Measurements from ENCODE around the gene TAAR1. TPM values are rescaled to one million over a fixed set of nuclear protein-coding genes. Genes with fewer than 3 reads are reported as not detected.
"Not testable (repeated sequence)": the region's sequence is repeated elsewhere in the genome, so short reads cannot be mapped to it uniquely, and the experiment has no call there.

TAAR1 gene
- total RNA-seq, 1 experiment from 2014 or later: not detected

- no peak for DNase-seq (ENCODE audit: low read depth)
Measured at GRCh38 chr6:132663661-132664060, 4.7 kb upstream of the TAAR1 start.

- DNase-seq (ENCODE audit: low read depth): no peak
Measured at GRCh38 chr6:132661906-132662305, 2.9 kb upstream of the TAAR1 start.

DNA sequence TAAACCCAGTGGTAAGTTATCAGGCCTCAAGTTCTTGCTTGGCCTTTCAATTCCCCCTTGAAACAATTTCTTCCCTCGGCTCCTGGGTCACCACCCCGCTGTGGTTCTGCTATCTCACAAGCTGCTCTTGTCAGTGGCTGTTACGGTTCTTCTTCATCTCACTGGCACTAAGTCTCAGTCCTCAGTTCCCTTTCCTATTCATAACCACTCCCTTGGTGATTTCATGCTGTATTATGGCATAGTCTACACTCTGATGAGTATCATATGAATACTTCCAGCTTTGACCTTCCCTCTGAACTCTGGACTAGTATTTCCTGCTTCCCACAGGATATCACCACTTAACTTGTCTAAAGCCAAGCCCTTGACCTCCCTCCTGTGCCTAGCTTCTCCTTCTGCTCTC lies 7.9 kb downstream of the TAAR1 start:
- no peak for DNase-seq (ENCODE audit: low read depth)

DNA sequence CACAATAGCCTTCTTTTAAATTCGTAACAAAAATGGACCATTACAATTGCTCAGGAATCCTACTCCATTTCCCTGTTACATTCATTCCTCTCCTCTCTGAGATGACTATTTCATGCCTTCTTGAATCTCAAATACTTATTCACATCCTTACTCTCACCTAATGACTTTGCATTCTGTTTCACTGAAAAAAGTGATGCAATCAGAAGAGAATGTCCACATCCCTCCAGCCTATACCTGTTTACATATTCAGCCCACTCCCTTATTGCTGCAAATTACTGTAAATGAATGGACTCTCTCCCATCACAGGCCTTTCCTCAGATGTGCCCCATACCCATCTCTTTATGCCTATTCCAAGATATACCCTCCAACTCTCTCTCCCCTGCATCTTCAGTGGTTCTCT lies 8.6 kb downstream of the TAAR1 start:
- DNase-seq (ENCODE audit: low read depth): no peak

DNA sequence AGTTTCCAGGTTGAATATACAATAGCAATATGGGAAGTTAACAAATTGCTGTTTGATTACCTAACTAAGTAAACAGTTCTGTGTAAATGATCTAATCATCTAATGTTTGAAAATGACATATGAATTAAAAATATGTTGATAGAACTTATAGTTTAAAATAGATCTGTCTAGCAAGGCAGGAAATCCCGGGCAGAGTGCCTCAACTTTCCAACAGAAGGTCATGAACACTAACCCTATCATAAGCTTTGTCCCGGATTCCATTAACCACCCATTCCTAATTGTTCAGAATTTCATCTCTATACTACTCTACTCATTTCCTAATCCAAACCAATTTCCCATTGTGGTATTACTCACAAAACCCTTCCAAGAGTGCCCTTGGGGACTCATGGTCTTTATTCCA lies 10.2 kb downstream of the TAAR1 start:
- peak; percentile 35 for DNase-seq (ENCODE audit: low read depth)

- DNase-seq (ENCODE audit: low read depth): peak; percentile 89
Measured at GRCh38 chr6:132648356-132648755, 10.6 kb downstream of the TAAR1 start.

- DNase-seq (ENCODE audit: low read depth): no peak
Measured at GRCh38 chr6:132643547-132643946, 15.4 kb downstream of the TAAR1 start.

GRCh38 chr6:132637135-132637534 lies 21.8 kb downstream of the TAAR1 start:
- DNase-seq (ENCODE audit: low read depth): not testable (repeated sequence)

GRCh38 chr6:132635906-132636305 lies 23.1 kb downstream of the TAAR1 start:
- DNase-seq (ENCODE audit: low read depth): not testable (repeated sequence)

DNA sequence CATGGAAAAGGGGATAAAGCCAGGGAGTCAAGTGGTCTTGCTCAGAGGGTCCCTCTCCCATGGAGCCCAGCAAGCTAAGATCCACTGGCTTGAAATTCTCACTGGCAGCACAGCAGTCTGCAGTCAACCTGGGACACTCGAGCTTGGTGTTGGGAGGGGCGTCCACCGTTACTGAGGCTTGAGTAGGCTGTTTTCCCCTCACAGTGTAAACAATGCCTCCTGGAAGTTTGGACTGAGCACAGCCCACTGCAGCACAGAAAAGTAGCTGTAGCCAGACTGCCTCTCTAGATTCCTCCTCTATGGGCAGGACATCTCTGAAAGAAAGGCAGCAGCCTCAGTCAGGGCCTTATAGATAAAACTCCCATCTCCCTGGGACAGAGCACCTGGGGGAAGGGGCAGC lies 23.7 kb downstream of the TAAR1 start:
- DNase-seq (ENCODE audit: low read depth): not testable (repeated sequence)

GRCh38 chr6:132634796-132635195 lies 24.2 kb downstream of the TAAR1 start:
- no peak for DNase-seq (ENCODE audit: low read depth)

- no peak for DNase-seq (ENCODE audit: low read depth)
Measured at GRCh38 chr6:132633362-132633761, 25.6 kb downstream of the TAAR1 start.

GRCh38 chr6:132624175-132624574 lies 34.8 kb downstream of the TAAR1 start, which contains the start of gene TAAR2:
Gene TAAR2, minus strand, starts transcription at chr6:132624275. Its CDS starts 0 bp downstream, at chr6:132624275.
- no peak for DNase-seq (ENCODE audit: low read depth)

DNA sequence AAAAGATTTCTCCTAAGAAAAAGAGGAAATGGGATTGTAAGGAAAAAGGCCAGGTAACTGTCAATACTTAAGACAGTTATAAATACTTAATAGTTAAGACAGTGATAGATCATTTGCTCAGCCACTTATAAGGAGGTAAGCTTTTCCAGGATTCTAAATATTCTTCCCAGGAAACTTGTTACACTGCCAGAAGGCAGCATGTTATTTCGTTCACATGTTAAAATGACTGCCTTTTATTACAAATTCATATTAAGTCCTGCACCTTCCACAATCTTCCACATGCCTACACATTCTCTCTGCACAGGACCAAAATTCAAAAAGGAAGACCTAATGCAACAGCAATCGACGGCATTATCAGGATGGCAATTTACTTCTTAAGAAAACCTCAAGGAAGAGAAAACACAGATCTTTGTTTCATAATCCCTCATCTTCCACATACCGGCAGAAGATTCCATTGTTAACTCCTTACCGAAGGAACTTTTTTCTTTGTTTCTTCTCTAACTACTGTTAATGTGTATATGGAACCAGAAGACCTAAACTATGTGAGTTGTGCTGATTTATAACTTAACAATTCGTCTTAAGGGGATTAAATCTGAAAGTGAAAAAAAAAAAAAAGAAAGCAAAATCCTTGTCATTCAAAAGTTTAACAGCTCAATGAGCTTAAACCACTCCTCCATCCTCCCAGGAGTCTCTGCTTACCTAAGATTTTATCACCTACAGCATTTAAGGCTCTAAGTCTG lies 35.7 kb downstream of the TAAR1 start:
- no peak for DNase-seq (ENCODE audit: low read depth)

GRCh38 chr6:132616677-132617076 lies 42.3 kb downstream of the TAAR1 start:
- no peak for DNase-seq (ENCODE audit: low read depth)

- peak; percentile 18 for DNase-seq (ENCODE audit: low read depth)
Measured at GRCh38 chr6:132614554-132614953, 44.4 kb downstream of the TAAR1 start.

DNA sequence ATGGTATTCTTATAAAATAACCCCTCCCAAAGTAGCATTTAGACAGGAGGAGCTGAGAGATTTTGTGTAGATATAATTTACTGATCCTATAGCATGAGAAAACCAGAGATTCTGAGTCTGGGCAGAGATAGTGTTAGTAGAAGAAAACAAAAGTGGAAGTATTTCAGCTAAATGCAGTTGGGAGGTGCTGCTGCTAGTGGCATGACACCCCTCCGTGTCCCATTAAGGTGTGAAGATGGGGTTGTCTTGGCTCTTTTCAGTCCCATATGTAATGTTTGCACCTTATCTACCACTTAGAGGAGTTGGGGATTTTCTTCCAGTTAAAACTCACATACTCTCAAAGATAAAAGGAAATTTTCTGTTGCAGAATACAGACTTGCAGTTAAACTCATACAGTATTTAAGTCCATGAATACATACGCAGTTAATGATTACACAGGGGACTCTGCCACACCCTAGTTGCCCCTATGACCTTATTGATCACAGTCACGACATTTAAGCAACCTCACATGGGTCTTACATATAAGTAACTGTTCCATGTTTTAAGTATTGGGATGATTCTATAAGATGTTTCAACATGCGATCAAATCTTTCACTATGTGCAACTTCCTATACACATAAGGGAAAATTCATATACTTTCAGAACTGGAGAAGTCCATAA lies 46.4 kb downstream of the TAAR1 start:
- no peak for DNase-seq (ENCODE audit: low read depth)

GRCh38 chr6:132611616-132612015 lies 47.4 kb downstream of the TAAR1 start:
- no peak for DNase-seq (ENCODE audit: low read depth)

DNA sequence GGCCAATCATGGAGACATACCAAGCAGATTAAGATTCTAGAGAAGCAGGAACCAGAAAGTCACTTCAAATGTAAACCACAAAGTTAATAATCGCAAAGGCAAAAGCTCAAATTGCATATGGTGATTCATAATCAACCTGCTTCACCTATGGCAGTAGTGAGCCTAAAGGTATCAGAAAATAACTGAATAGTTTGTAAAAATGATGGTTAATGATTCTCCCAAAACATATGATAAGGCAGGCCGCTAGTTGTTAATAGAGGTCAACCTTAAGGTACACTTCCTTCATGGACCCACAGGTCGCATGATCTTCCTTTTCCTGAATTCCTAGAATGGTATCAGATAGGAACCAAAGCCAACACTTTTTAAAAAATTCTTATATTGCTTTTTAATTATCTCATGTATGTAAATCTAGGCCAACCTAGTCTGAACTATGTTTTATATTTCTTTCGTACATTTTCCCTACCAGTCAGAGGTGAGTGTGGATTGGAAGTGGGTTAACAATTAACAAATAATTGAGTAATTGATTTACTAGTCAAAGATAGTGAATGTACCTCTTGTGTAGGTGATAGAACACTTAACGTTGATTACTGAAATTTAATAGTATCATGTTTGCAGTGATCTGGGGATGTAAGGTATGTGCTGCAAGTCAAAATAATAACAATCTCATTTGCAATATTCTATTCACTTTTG lies 51.3 kb downstream of the TAAR1 start:
- DNase-seq (ENCODE audit: low read depth): no peak

- DNase-seq (ENCODE audit: low read depth): no peak
Measured at GRCh38 chr6:132604635-132605152, 54.3 kb downstream of the TAAR1 start.

DNA sequence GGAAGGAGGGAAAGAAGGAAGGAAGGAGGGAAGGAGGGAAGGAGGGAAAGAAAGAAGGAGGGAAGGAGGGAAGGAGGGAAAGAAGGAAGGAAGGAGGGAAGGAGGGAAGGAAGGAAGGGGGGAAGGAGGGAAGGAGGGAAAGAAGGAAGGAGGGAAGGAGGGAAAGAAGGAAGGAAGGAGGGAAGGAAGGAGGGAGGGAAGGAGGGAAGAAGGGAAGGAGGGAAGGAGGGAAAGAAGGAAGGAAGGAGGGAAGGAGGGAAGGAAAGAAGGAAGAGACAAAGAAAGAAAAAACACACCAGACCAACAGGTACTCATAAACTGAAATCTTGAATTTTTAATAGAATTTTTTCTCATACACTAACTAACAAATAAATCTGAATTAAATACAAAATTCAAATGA lies 58.1 kb downstream of the TAAR1 start:
- DNase-seq (ENCODE audit: low read depth): not testable (repeated sequence)

DNA sequence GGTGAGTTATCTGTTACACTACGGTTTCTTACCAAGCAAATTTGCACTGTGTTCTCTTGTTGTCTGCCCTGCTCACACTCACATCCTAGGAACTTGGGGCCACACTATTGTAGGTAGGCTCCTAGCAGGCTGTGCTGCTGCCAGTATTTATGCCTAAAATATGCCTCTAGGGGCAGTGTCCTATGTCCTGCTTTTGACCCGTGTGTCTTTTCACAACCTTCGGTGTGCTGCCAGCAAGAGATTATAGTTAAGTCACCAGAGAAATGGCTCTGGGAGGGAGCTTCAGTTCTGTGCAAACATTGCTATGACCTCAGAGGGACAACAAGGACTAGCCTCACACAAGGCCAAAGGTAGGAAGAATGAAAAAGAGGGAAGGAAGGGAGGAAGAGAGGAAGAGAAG lies 60.5 kb downstream of the TAAR1 start:
- peak; percentile 15 for DNase-seq (ENCODE audit: low read depth)

DNA sequence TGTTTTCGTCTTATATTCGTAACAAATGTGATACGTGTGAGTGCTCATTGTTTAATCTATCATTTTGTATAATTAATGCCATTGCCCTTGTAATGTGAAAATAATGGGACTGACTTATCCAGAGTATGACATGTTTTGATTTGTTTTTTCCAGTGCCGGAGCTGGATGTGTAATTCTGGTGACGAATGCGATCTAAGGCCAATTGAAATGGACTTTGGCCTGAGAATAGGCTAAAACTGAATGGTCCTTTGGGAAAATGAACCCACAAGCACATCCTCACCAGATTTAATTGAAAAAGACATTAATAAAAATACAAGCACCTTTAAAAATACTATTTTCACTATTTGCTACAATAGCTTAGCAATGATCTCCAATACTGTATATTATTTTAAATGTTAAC lies 62.8 kb downstream of the TAAR1 start:
- DNase-seq (ENCODE audit: low read depth): no peak

Measured in RPMI7951 (cell line).